AG10803 (cell line): Measurements from ENCODE around the gene HPCA.
A peak's percentile ranks its signal among the peaks of the same experiment; 100 is the strongest.

Experiments used
- DNase-seq: peaks from one replicate; pipeline ENCODE4 v3.0.0; 2010; ENCODE audit warnings: low read depth
- H3K4me3 ChIP-seq: 2 replicates; pipeline ENCODE4 v1.5.1; 2011; ENCODE audit warnings: mild to moderate bottlenecking, low read length, control low read depth
- TF ChIP-seq, protein P1 (sequence below): conservative IDR thresholded peaks from 2 replicates; pipeline ENCODE4 v1.5.1; 2011; ENCODE audit warnings: mild to moderate bottlenecking, low read length, control low read depth, inconsistent platforms

Gene HPCA

DNA sequence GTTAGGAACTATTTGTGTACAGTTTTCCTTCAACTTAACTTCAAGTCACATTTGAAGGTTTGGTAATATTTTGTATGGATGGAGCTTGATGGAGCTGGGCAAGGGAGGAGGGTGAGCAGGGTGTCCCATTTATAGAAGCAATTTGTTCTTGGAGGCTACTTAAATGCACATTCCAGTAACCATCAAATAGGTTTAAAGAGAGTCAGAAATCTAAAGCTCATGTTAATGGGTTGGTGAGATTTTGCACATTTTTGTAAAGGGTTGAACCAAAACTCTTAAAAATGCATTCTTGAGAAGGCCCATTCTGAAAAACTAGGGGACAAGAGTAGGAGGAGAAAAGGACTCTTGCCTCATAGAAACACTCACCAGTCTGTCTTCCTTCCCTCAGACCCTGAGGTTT is 25.7 kb upstream of the HPCA start:
- no peak overlapping the region for H3K4me3 ChIP-seq
- no peak for DNase-seq
- TF ChIP-seq, protein P1, sequence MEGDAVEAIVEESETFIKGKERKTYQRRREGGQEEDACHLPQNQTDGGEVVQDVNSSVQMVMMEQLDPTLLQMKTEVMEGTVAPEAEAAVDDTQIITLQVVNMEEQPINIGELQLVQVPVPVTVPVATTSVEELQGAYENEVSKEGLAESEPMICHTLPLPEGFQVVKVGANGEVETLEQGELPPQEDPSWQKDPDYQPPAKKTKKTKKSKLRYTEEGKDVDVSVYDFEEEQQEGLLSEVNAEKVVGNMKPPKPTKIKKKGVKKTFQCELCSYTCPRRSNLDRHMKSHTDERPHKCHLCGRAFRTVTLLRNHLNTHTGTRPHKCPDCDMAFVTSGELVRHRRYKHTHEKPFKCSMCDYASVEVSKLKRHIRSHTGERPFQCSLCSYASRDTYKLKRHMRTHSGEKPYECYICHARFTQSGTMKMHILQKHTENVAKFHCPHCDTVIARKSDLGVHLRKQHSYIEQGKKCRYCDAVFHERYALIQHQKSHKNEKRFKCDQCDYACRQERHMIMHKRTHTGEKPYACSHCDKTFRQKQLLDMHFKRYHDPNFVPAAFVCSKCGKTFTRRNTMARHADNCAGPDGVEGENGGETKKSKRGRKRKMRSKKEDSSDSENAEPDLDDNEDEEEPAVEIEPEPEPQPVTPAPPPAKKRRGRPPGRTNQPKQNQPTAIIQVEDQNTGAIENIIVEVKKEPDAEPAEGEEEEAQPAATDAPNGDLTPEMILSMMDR, result no peak

DNA sequence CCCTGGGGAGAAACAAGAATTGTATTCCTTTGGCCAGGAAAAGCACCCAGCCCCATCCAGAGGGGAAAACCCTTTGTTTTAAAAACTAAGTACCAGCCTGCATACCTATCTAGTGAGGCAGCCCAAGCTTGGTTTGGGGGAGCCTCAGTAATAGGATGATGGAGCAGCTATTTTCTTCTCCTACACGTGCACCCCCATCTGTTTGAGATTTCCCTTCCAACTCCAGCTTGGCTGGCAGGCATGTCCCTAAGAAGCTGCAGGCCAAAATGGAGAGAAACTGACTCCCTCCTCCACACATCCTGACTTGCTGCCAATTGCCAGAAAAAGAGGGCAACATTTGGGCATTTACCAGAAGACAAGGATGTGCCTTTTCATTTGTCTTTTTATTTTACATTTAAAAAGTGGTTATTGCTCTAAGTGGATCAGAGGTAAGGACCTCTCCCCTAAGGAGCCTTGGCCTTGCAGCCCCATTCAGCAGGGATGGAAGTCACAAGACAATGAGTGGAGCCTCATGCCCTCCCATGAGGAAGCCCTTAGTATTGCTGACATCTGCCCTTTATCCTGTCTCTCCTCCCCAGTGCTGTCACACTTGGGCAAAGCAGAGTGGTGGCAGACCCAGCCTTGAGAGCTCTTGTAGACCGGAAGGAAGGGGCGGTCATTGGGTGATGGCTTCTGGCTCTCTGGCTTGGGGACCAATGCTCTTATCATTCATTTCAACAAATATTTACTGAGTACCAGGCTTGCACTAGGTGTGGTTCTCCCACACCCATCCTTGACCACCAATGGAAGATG is 24.2 kb upstream of the HPCA start:
- DNase-seq, result peak; percentile 55
- H3K4me3 ChIP-seq, result no peak overlapping the region
- TF ChIP-seq, protein P1, result no peak

DNA sequence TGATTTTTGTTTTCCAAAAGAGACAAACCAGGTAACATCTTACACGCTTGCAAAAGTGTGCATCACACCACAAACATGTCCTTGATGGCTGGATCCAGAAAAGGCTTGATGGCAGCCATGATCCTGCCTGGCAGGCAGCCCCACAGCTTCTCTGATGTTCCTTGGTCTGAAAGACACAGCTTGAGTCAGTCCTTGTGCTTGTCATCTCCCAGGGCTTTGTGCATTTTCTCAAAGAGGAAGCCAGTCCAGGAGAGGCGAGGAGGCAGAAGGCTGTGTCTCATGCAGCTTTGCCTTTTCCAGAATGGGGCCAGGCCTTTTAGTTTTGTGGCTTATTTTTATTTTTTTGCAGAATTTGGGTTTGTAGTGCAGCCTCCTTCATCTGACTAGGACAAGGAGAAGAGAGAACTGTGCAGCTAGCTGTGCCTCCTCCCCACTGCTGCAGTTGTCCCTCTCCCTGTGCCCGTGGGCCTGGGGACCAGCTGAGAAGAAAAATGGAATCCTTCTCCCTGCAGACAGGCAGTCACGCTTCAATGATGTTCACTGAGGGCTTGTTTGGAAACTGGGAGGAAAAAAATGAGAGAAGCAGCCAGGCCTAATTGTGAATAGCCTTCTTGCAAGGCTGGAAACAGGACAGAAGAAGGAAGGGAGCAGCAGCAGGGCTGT is 22.9 kb upstream of the HPCA start:
- DNase-seq, result no peak
- H3K4me3 ChIP-seq, result no peak overlapping the region
- TF ChIP-seq, protein P1, result no peak

GRCh38 chr1:32863881-32864245 is 22.4 kb upstream of the HPCA start:
- TF ChIP-seq, protein P1, result no peak
- DNase-seq, result no peak
- no peak overlapping the region for H3K4me3 ChIP-seq

DNA sequence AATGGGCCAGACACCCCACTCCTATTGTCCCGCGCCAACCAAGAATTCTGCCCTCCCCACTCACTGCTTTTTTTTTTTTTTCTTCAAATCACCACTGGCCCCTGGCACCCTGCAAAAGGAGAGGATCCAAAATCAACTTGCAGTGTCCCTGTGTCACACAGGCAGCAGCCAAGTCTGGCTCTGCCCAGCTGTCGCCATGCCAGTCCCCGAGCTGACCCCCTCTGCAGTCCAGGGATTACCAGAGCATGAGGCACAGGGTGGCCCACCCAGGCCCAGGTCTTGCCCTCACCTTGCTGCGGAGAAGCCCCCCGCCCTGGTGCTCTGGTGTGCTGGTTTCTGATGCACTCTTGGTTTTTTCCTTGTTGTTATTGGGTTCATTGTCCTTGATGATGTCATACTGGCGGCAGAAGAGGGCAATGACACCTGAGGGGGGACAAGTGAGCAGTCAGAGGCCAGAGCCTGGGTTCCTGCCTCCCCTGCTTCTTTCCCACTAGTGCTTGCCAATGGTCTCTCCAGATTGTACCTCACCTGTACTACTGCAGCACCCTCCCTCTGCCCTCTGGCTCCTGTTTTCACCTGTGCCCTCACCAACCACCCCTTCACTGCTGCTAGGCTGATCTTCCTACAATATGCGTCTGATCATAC is 21.8 kb upstream of the HPCA start:
- no peak for DNase-seq
- TF ChIP-seq, protein P1, result no peak

DNA sequence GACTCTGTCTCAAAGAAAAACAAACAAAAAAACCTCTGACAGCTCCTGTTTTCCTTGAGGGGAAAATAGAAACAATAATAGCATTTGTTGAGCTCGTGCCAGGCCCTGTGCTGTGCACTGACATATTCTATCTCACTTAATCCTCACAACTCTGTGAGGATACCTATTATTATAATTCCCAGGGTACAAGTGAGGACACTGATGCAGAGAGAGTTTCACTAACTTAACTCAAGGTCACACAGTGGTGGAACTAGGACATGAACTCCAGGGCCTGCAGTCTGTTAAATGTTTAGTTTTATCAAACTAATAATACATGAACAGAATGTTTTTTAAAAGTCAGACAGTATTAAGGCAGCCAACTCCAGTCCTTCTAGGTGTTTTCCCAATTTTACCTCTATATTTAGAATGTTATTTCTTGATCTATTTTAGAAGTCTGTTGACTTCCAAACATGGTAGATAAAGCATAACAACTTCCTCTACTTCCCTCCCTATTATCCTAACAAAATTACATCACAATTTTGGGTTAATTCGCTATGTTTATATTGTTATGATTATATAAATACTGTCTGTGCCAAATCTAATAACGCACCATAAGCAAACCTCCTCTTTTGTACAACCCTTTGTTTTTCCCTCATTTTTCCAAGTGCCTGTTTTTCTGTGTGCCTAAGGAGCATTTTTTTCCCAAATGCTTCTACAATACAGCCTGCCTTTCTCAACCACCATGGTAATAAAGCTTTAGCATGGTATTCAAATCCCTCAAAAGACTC is 20.5 kb upstream of the HPCA start:
- TF ChIP-seq, protein P1, result no peak
- DNase-seq, result no peak
- H3K4me3 ChIP-seq, result no peak overlapping the region

More for the DNA sequence above, 21.8 kb upstream of the HPCA start:
- H3K4me3 ChIP-seq, result no peak overlapping the region
